ENCODE measurements around the gene BRF1. TPM values are rescaled to one million over a fixed set of nuclear protein-coding genes. Genes with fewer than 3 reads are reported as not detected.

The BRF1 gene
- total and polyA plus RNA-seq, 2 of the 8 experiments (the other 6 are each of a cell fraction or from before 2014, with no cell fraction given): 7.7 to 18.3 TPM

GRCh38 chr14:105255021-105255507, 45.7 kb downstream of the BRF1 start (continued):
- TF ChIP-seq CHD7 (IDR thresholded peaks at IDR 0.05; ENCODE audit: insufficient replicate concordance, low read length): no peak
- no peak for TF ChIP-seq BACH1 (IDR thresholded peaks at IDR 0.05; ENCODE audit: low read length)
